GM21723 (cell line): Measurements from ENCODE around the gene AP3D1.
A peak's percentile ranks its signal among the peaks of the same experiment; 100 is the strongest.
"Not testable (repeated sequence)": the region's sequence is repeated elsewhere in the genome, so short reads cannot be mapped to it uniquely, and the experiment has no call there.

Experiments used
- ATAC-seq: cut with Tn5 transposase; IDR thresholded peaks from one replicate; pipeline ENCODE4 v1.9.1; 2021; ENCODE audit warnings: mild to moderate bottlenecking, moderate library complexity; ENCODE audit not compliant: unreplicated experiment

Gene AP3D1

GRCh38 chr19:2151339-2152229 is at the start of gene AP3D1:
TSS of gene AP3D1 (minus strand) at chr19:2151566. CDS start at chr19:2151334, 232 bp downstream.
- peak; percentile 88 for ATAC-seq

DNA sequence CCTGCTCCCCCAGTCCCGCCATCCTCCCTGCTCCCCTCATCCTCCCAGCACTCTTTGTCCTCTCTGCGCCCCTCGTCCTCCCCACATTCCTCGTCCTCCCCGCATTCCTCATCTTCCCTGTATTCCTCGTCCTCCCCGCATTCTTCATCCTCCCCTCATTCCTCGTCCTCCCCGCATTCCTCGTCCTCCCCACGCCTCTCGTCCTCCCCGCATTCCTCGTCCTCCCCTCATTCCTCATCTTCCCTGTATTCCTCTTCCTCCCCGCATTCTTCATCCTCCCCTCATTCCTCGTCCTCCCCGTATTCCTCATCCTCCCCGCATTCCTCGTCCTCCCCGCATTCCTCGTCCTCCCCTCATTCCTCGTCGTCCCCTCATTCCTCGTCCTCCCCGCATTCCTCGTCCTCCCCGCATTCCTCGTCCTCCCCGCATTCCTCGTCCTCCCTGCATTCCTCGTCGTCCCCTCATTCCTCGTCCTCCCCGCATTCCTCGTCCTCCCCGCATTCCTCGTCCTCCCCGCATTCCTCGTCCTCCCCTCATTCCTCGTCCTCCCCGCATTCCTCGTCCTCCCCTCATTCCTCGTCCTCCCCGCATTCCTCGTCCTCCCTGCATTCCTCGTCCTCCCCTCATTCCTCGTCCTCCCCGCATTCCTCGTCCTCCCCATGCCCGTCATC is 49.4 kb upstream of the AP3D1 start:
- ATAC-seq, result not testable (repeated sequence)

DNA sequence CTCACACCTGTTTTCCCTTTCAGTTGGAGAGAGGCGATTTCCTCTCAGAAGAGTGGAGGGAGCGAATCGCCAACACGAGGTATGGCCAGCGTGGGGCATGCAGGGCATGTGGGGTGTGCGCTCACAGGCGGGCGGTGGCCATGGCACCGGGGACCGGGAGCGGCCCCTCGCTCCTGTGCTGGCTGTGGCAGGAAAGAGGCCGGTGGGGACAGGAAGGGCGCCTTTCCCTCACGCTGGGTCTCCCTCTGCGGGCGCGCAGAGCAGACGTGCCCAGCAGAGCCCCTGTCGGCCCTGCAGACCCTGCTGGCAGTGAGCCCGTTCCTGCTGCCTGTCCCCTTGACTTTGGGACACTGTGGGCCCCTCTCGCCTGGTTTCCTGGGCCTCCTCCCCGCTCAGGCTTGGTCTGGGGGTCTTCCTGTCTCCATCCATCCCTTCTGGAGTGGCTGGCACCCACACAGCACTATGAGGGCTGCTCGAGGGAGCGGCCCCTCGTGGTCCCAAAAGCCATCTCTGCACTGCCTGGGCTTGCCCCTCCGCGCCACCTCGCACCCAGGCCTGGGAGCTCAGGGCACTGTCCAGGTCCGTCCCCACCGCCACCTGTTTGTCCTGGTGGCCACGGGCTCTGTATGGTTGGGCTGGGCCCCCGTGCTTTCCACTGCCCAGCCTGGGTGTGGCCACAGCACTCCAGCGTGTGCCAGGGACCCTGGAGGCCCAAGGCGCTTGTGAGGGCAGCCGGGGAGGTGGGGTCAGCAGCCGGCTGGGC is 48.7 kb upstream of the AP3D1 start:
- ATAC-seq, result no peak

GRCh38 chr19:2199215-2199614 is 47.8 kb upstream of the AP3D1 start:
- ATAC-seq, result no peak

DNA sequence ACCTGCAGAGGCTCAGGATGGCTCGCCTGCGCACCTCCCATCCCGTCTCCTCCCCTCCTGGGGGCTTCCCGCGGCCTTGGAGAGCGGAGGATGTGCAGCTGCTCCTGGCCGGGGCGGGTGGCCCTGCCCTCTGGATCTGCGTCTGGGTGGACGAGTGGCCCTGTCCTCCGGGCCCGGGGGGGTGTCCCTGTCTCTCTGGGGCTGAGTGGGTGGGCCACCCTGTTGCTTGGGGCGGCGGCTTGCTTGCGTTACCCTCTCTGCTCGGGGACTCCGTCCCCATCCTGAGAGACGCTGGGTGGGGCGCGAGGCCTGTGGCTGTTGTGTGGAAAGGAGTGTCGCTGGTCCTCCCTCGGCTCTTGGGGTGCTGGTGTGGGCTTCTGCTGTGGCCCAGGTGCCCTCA is 47.0 kb upstream of the AP3D1 start:
- ATAC-seq, result no peak

DNA sequence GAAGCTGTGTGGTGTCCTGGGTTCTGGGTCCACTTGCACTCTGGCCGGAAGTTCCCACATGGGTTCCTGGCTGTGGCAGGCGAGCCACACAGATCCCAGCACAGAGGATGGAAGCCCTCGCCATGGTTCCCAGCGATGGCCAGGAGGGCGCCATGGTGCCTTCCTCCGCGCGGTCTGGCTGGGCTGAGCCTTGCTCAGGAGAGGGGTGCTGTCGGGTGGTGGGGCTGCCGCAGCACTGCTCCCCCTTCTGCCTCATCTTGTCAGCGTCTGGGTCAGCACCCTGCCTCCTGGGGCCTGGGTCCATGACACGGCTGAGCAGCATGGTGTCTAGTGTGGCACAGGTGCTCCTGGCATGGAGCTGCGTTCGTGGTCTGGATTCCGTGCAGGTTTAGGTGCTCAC is 45.9 kb upstream of the AP3D1 start:
- no peak for ATAC-seq

GRCh38 chr19:2195914-2196313 is 44.5 kb upstream of the AP3D1 start:
- no peak for ATAC-seq

DNA sequence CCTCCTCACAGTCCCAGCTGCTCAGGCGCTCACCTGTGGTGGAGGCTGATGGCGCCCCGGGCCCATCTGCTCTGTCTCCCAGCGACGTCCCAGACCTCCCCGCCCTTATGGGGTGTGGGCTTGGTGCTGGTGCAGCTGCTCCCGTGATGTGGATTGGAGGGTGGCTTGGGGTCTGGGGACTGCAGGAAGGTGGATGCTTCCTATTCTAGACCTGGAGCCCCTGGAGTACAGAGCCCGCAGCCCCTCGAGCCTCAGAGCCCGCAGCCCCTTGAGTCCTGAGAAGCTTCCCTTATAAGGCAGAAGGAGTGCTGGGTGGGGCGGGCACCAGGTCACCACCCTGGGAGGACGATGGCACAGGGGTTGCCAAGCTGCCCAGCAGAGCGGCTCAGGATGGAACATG is 44.0 kb upstream of the AP3D1 start:
- ATAC-seq, result no peak

- no peak for ATAC-seq
Measured at GRCh38 chr19:2194513-2195078, 43.2 kb upstream of the AP3D1 start.

GRCh38 chr19:2193807-2194206 is 42.4 kb upstream of the AP3D1 start:
- ATAC-seq, result no peak

DNA sequence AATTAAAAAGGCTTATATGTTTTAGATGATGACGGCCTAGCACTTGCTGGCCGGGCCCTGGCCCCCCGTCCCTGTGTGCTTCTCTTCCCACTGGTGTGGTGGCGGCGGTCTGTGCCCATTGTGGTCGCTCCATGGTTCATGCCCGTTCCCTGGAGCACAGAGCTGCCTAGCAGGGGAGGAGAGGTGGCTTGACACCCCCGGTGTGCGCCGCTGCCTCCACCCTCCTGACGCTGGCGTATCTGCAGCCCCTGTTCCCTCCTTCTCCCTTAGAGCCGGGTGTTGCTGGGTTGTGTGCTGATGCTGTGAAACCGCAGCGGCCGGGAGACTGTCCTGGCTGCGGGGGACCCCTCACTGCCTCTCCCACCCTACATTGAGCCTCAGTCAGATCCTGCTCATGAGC is 41.5 kb upstream of the AP3D1 start:
- no peak for ATAC-seq

GRCh38 chr19:2191456-2192310 is 40.3 kb upstream of the AP3D1 start:
- no peak for ATAC-seq

GRCh38 chr19:2190848-2191455 is 39.6 kb upstream of the AP3D1 start:
- ATAC-seq, result no peak

GRCh38 chr19:2189880-2190279 is 38.5 kb upstream of the AP3D1 start:
- ATAC-seq, result no peak

- ATAC-seq, result no peak
Measured at GRCh38 chr19:2188708-2189385, 37.5 kb upstream of the AP3D1 start.

DNA sequence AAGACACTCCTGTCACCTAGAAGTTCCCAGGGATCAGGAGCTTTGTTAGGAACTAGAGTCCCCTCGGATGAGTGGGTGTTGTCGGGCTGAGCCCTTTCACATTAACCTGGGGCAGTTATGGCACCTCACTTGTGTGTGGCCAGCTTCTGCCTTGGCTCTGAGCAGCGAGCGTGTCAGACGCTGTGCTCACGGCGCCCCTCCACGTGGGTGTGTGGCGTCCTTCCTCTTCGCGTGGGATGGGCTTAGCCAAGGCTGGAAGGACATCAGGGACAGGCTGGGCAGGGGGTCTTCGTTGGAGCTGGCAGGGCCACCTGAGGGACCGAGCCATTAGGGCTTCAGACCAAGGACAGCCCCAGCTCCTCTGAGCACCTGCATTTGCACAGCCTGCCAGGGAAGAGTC is 35.8 kb upstream of the AP3D1 start:
- no peak for ATAC-seq

GRCh38 chr19:2186071-2186846 is 34.9 kb upstream of the AP3D1 start:
- no peak for ATAC-seq

DNA sequence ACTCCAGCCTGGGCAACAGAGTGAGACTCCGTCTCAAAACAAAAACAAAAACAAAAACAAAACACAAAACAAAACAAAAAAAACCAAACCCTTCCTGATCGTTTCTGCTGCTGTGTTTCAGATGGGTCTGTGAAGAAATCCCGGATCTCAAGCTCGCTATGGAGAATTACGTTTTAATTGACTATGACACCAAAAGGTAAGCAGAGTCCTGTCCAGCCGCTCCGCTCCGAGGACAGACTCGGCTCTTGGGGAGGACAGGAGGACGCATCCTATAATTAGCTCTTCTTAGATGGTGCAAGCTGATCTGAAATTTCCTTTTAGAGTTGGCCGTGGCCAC is 34.3 kb upstream of the AP3D1 start:
- ATAC-seq, result no peak
